GM19025 (cell line): ENCODE results near the gene GAGE12C.
"Not testable (repeated sequence)": the region's sequence is repeated elsewhere in the genome, so short reads cannot be mapped to it uniquely, and the experiment has no call there.

Experiments
- ATAC-seq: cut with Tn5 transposase; IDR thresholded peaks from one replicate; pipeline ENCODE4 v1.9.1; 2021; ENCODE audit warnings: mild to moderate bottlenecking, low read depth, moderate library complexity; ENCODE audit not compliant: unreplicated experiment

Gene GAGE12C

GRCh38 chrX:49531877-49532276 is at the start of gene GAGE12C:
TSS of gene GAGE12C (plus strand) at chrX:49532177. CDS start at chrX:49533332, 1,155 bp downstream.
- ATAC-seq, result not testable (repeated sequence)

GRCh38 chrX:49541433-49541832 is 9.5 kb downstream of the GAGE12C start, which contains the start of gene GAGE12D:
TSS of gene GAGE12D (plus strand) at chrX:49541733. CDS start at chrX:49542888, 1,155 bp downstream.
- ATAC-seq, result not testable (repeated sequence)

- ATAC-seq, result not testable (repeated sequence)
These were observed 19.0 kb downstream of the GAGE12C start, which contains the start of gene GAGE12E for GRCh38 chrX:49550989-49551388. TSS of gene GAGE12E (plus strand) at chrX:49551289. CDS start at chrX:49552444, 1,155 bp downstream.

- ATAC-seq, result not testable (repeated sequence)
These were observed 28.6 kb downstream of the GAGE12C start, which contains the start of gene GAGE12F for GRCh38 chrX:49560542-49560941. TSS of gene GAGE12F (plus strand) at chrX:49560842. CDS start at chrX:49561997, 1,155 bp downstream.

GRCh38 chrX:49568728-49569127 is 36.8 kb downstream of the GAGE12C start:
- ATAC-seq, result not testable (repeated sequence)

GRCh38 chrX:49569152-49569551 is 37.2 kb downstream of the GAGE12C start:
- not testable (repeated sequence) for ATAC-seq

GRCh38 chrX:49570100-49570499 is 38.1 kb downstream of the GAGE12C start, which contains the start of gene GAGE12G:
TSS of gene GAGE12G (plus strand) at chrX:49570400. CDS start at chrX:49571555, 1,155 bp downstream.
- ATAC-seq, result not testable (repeated sequence)

- ATAC-seq, result not testable (repeated sequence)
These were observed 47.7 kb downstream of the GAGE12C start, which contains the start of gene GAGE12H for GRCh38 chrX:49579649-49580048. TSS of gene GAGE12H (plus strand) at chrX:49579949. CDS start at chrX:49581104, 1,155 bp downstream.
